Psoas muscle (tissue), 8 donors: Measurements from ENCODE around the gene HMX2. TPM values are rescaled to one million over a fixed set of nuclear protein-coding genes. Genes with fewer than 3 reads are reported as not detected.
A peak's percentile ranks its signal among the peaks of the same experiment; 100 is the strongest.

Source experiments
- ATAC-seq, 4 donors: fragments of 200-7000 bp; cut with Tn5 transposase; one replicate each; pipeline ENCODE4 v1.9.1; 2020; ENCODE audit warnings: moderate library complexity in 3 of 4, mild to moderate bottlenecking in 2 of 4
- DNase-seq, 2 donors: peaks; one replicate each; pipeline ENCODE4 v3.0.0-alpha.2; 2020
- H3K27ac ChIP-seq: fragments of 200-600 bp; one replicate; pipeline ENCODE4 v1.8.0; 2022
- H3K27me3 ChIP-seq, 3 donors: fragments of 200-600 bp in 1 of 3; one replicate each; pipeline versions ENCODE4 v1.6.1 to v1.8.0; 2013 to 2022; ENCODE audit warnings: low read length in 2 of 3, mild to moderate bottlenecking in 2 of 3, moderate library complexity in 1 of 3; ENCODE audit not compliant: insufficient read depth in 3 of 3
- H3K36me3 ChIP-seq, 2 donors: fragments of 200-600 bp in 1 of 2; one replicate each; pipeline versions ENCODE4 v1.6.1 to v1.8.0; 2013 to 2022; ENCODE audit warnings: low read depth in 1 of 2, mild to moderate bottlenecking in 1 of 2, moderate library complexity in 1 of 2; ENCODE audit not compliant: insufficient read depth in 1 of 2
- H3K4me1 ChIP-seq: fragments of 200-600 bp; one replicate; pipeline ENCODE4 v1.8.0; 2022
- H3K4me3 ChIP-seq: fragments of 200-600 bp; one replicate; pipeline ENCODE4 v1.8.0; 2022; ENCODE audit warnings: mild to moderate bottlenecking
- H3K9me3 ChIP-seq: fragments of 200-600 bp; one replicate; pipeline ENCODE4 v1.8.0; 2022
- WGBS, 3 donors: extraction: QIAGEN DNeasy Blood & Tissue Kit; methylation state at CpG; one replicate each; pipeline versions ENCODE4 v1.1.6 to v1.1.7; 2013; 5-methylcytosine and 5-hydroxymethylcytosine counted together
- intact Hi-C, 2 donors: fragments of 100-400 bp; cut with DNase I; formaldehyde crosslinking; loops; one replicate each; pipeline versions ENCODE4 v1.11.0 to v1.14.2; 2022
- polyA plus RNA-seq, 3 donors: library from polyadenylated mRNA; stranded (reverse); fragments of 200-250 nt; gene quantifications; one replicate each; pipeline ENCODE4 v1.2.3, GENCODE V29; 2013
- total RNA-seq, 4 donors: library from RNA; stranded (reverse); fragmentation: NEBNext Ultra II Directional in 2 of 4; extraction: Animal tissue kit (Norgen Biotek cat#: 25700) in 2 of 4; gene quantifications; one replicate each; pipeline versions ENCODE4 v1.2.1 to v1.2.4, GENCODE V29; 2021 to 2023
- TF ChIP-seq, protein P1 (sequence below): fragments of 200-600 bp; IDR thresholded peaks from one replicate; pipeline ENCODE4 v1.8.0; 2022; ENCODE audit warnings: antibody characterized with exemption
- donor health status: healthy with polysubstance abuse.
- donor health status: DM: no; HTN: no; CAD: no; lungs with moderate emphysema.
- donor health status: Bipolar disorder and iron deficiency.
- donor health status: healthy.
- donor health status: DM: yes; HTN: yes; CAD: no.
- donor health status: DM: no; HTN: no; CAD: no.
- donor health status: DM: no; HTN: no; CAD: no.
- donor health status: DM: yes; HTN: yes; CAD: no.

Gene HMX2
- total and polyA plus RNA-seq, 7 donors: not detected

DNA sequence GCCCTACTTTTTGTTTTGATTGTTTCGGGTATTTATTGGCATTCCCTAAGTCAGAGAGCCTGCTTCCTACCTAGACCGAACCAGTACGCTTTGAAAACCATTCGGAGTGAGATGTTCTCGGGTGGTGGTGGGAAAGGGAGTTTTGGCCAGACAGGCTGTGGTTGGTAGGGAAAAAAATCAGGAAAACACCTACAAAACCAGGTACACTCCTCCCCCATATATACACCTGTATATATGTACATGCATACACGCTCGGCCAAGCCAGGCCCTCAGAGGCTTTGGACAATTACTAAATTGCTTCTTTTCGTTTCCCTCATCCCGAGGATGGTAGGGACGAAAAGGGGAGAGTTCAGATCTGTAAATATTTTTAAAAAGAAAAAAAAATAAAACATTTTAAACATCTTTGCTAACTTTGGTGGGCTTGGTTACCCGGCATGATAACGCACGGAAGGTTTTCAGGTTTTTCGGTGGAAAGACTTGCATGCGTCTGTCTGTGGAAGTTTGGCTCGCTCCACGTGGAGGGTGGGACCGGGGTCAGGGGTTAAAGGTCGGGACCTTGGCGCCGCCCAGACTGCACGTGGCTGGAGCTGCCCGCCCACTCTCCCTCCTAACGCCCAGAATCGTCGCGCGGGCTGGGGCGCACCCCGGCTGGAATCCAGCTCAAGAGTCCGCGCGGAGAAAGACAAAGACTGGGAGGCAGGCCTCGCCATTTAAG lies 2.5 kb downstream of the HMX2 start:
- Histone ChIP-seq H3K27ac (no peak overlapping the region), H3K4me1 (peaks cover 33% of the 10 kb centered on the region), H3K27me3 (peaks cover 3 to 80% (median 56%) of the 10 kb centered on the region in 3 donors), H3K9me3 (no peaks in the 10 kb centered on the region), H3K36me3 (peaks cover 0 to 2% of the 10 kb centered on the region in 2 donors), H3K4me3 (peak overlapping the region; percentile 58)
- intact Hi-C loops: loop anchor here (5.0 to 10.0 kb wide), 3 partner anchors 136 to 196 kb away; partner anchors contain the start of genes ACADSB (in 1 of the 2), C10orf88 (in 1 of the 2) and IKZF5 (in 1 of the 2)
- ATAC-seq: no peak
- TF ChIP-seq, protein P1, sequence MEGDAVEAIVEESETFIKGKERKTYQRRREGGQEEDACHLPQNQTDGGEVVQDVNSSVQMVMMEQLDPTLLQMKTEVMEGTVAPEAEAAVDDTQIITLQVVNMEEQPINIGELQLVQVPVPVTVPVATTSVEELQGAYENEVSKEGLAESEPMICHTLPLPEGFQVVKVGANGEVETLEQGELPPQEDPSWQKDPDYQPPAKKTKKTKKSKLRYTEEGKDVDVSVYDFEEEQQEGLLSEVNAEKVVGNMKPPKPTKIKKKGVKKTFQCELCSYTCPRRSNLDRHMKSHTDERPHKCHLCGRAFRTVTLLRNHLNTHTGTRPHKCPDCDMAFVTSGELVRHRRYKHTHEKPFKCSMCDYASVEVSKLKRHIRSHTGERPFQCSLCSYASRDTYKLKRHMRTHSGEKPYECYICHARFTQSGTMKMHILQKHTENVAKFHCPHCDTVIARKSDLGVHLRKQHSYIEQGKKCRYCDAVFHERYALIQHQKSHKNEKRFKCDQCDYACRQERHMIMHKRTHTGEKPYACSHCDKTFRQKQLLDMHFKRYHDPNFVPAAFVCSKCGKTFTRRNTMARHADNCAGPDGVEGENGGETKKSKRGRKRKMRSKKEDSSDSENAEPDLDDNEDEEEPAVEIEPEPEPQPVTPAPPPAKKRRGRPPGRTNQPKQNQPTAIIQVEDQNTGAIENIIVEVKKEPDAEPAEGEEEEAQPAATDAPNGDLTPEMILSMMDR: no peak
- WGBS, 3 donors: 6 to 10% (median 8%) methylated on average over 34 of the region's 34 CpGs
- peak in 1 of 2 donors; percentile 42 for DNase-seq

DNA sequence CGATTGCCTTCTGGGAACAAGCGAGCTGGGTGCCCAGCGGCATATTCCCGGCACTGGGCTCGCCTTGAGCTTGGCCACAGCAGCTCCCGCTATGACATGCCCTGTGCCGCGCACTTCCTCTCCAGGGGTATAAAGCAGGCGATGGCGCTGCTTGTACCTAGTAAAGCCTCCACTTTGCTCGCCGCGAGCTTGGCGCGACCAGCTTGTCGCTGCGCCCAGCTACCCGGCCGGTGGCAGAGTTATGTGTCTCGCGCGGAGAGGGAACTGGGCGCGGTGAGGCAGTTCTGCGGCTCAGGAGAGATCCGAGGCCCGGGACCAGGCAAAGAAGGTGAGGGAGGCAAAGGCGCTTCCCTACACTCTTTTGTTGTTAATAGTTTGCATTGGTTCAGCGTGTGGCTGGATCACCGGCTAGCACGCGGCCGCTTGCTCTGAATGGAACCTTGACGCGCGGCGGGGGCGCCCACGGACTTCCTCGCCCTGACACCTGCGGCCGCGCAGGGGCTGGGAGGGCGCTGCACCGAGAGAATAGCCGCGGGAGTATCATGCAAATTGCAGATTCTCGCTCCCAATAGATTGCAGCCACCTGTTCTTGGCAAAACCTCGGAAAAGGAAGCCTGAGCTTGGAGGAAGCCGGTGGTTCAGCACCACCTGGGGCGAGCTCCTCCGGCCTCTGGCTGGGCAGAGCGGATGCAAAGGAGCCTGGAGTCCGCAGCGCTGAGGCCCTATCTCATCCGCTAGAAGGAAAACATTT lies 3.2 kb downstream of the HMX2 start:
- TF ChIP-seq, protein P1: no peak
- intact Hi-C loops: loop anchor here (5.0 to 10.0 kb wide), 3 partner anchors 136 to 196 kb away; partner anchors contain the start of genes ACADSB (in 1 of the 2), C10orf88 (in 1 of the 2) and IKZF5 (in 1 of the 2)
- Histone ChIP-seq H3K9me3 (no peaks in the 10 kb centered on the region), H3K4me3 (peak overlapping the region; percentile 58), H3K4me1 (peaks cover 37% of the 10 kb centered on the region), H3K36me3 (peaks cover 0 to 9% of the 10 kb centered on the region in 2 donors), H3K27me3 (peaks cover 3 to 73% (median 49%) of the 10 kb centered on the region in 3 donors), H3K27ac (no peak overlapping the region)
- WGBS, 3 donors: 4 to 5% (median 5%) methylated on average over 54 to 56 of the region's 56 CpGs
- ATAC-seq (no peak), DNase-seq (peak in 1 of 2 donors; percentile 49)

DNA sequence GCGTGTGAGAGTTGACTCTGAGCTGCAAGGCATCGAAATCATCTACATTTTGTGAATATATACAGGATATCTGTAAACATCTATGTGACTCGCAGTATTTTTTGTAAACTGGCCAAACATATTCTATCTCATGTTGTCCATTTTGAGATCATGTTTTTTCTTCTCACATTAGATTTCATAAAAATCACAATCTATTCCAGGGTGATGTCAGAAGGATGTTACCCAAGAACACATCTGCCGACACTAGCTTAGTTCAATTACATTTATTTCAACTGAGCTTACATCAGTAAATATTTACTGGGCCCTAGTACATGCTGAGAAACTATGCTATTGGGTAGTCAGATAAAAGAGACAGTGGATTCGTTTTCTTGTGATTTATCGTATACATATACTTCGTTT lies 3.8 kb downstream of the HMX2 start:
- TF ChIP-seq, protein P1: no peak
- WGBS, 3 donors: 37% methylated on average over 7 of the region's 7 CpGs
- peaks cover 2 to 15% of the 10 kb centered on the region in 2 donors for H3K36me3 ChIP-seq
- DNase-seq: no peak
- H3K27me3 ChIP-seq: peaks cover 3 to 67% (median 44%) of the 10 kb centered on the region in 3 donors
- peaks cover 37% of the 10 kb centered on the region for H3K4me1 ChIP-seq
- intact Hi-C loops: loop anchor here (5.0 to 10.0 kb wide), 3 partner anchors 137 to 197 kb away; partner anchors contain the start of genes ACADSB (in 1 of the 2), C10orf88 (in 1 of the 2) and IKZF5 (in 1 of the 2)
- ATAC-seq: no peak
- no peaks in the 10 kb centered on the region for H3K9me3 ChIP-seq
- H3K4me3 ChIP-seq: no peak overlapping the region
- no peak overlapping the region for H3K27ac ChIP-seq

DNA sequence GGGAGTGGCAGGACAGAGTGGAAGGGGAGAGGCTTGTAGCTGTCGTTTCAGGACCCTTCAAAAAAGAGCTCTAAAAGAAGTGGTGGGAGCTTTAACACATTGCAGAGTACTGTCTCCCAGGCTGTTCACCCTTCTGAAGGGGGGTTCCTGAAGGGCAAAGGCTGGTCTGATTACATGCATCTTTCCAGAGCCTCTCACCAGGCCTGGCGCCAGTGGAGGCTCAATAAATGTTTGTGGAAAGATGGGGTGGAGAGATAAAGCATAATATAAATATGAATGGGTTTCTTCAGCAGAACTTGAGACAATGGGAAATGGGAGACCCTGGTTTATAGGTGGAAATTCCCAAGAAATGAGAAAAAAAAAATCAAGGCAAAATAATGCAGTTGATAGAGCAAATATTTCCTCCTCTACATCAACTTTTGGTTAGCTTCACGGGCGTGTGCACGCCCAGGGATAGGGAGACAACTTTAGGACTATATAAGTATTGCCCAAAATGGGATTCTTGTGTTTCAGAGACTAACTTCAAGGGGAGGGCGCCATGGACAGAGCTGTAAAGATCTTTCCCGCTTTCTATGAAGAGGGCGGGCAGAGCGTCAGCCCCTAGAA lies 5.7 kb downstream of the HMX2 start:
- no peak overlapping the region for H3K27ac ChIP-seq
- peaks cover 4 to 34% of the 10 kb centered on the region in 2 donors for H3K36me3 ChIP-seq
- TF ChIP-seq, protein P1: no peak
- no peak for DNase-seq
- WGBS, 3 donors: 46 to 50% (median 48%) methylated on average over 9 of the region's 9 CpGs
- peaks cover 42% of the 10 kb centered on the region for H3K4me1 ChIP-seq
- H3K4me3 ChIP-seq: peak overlapping the region; percentile 75
- peaks cover 3 to 48% (median 30%) of the 10 kb centered on the region in 3 donors for H3K27me3 ChIP-seq
- intact Hi-C loops: loop anchor here (1.0 to 10.0 kb wide), 4 partner anchors 15 to 199 kb away; partner anchors contain the start of genes ACADSB (in 1 of the 2), C10orf88 (in 1 of the 2) and IKZF5 (in 1 of the 2)
- ATAC-seq: no peak
- no peaks in the 10 kb centered on the region for H3K9me3 ChIP-seq
